ENCODE measurements around the gene GNG12.

GNG12 gene

DNA sequence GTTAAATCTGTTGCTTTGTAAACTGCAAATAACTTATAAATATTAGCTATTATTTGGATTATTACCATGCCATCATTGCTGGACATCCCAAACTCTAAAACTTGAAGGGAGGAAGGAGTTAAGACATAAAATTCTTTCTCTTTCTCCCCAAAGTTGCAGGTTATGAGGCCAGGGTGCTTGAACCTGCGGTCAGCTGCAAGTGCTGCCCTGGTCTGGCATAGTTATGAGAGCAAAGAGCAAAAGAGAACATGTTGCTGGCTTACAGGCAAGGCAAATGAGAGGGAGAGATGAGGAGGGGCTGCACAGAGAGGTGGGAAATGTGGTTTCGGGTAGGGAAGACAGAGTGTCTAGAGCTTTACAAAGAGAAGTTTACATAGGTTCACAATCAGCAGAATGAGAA, 117.4 kb downstream of the GNG12 start:
- DNase-seq (ENCODE audit: low spot score), result no peak
- H3K27ac ChIP-seq, result peak overlapping the region; percentile 89
- TF ChIP-seq, protein P1, sequence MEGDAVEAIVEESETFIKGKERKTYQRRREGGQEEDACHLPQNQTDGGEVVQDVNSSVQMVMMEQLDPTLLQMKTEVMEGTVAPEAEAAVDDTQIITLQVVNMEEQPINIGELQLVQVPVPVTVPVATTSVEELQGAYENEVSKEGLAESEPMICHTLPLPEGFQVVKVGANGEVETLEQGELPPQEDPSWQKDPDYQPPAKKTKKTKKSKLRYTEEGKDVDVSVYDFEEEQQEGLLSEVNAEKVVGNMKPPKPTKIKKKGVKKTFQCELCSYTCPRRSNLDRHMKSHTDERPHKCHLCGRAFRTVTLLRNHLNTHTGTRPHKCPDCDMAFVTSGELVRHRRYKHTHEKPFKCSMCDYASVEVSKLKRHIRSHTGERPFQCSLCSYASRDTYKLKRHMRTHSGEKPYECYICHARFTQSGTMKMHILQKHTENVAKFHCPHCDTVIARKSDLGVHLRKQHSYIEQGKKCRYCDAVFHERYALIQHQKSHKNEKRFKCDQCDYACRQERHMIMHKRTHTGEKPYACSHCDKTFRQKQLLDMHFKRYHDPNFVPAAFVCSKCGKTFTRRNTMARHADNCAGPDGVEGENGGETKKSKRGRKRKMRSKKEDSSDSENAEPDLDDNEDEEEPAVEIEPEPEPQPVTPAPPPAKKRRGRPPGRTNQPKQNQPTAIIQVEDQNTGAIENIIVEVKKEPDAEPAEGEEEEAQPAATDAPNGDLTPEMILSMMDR (conservative IDR thresholded peaks at IDR 0.05; ENCODE audit: low read depth), result no peak
- ChIA-PET POLR2A (ENCODE audit: low non-redundant PET) (no interaction called here), CTCF (no interaction called here)

DNA sequence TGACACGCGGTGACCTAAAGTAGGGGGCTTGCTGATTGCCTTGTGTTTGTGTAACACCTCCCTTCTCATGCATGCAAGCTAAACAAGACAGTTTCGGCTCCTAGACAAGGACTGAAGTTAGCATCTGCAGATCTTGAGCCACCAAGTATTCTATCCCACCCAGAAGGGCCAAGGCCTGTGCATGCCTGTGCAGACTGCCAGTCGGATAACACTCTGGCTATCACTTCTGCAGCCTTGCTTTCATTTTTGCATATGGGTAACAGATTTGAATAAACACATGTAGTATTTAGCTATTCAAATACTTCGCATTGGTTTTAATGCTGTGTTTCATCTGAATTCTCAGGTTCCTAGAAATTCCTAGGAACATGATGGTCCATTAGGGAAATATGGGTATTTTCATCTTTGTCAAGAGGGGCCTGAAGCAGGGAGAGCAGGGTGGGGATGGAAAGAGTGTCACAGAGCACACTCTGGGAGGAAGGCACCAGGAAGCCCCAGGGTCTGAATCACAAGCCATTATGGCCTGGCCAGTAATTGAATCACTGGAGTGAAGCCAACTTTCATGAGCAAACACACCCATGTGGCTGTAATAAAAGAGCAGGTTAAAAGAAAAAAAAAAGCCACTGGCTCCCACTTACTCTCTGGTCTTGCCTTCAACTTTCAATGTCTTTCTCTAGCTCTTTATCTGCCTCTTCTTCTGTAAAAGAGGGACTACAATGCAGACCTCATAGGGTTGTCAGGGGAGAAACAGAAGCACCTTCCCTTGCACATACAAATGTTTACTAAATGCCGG, 120.0 kb downstream of the GNG12 start:
- CTCF ChIA-PET, result no interaction called here
- peak; percentile 85 for DNase-seq (ENCODE audit: low spot score)

DNA sequence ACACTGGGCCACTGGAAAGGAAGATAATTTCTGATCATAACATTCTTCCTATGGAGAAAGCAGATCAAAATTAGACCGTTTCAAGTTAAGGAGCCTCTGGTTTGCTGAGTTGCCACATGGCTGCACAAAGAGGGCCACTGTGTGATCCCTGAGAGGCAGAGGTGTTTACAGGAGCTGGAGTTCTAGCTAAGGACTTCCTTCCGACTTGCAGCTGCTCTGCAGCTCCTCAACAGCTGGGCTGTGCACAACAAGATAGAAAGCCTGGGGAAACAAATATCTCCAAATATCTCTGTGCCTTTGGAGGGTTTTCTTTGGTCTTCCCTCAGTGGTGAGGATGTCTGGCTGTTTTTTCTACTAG, 121.4 kb downstream of the GNG12 start:
- no peak for DNase-seq (ENCODE audit: low spot score)
- ChIA-PET POLR2A (ENCODE audit: low non-redundant PET) (no interaction called here), CTCF (interaction anchor here (1.0 kb wide), 1 partner anchor 31 kb away, joined by 3 read pairs; no protein-coding TSS in a partner anchor)
- H3K27ac ChIP-seq, result peak overlapping the region; percentile 89
- TF ChIP-seq, protein P1 (conservative IDR thresholded peaks at IDR 0.05; ENCODE audit: low read depth), result no peak

More for the DNA sequence above, 120.0 kb downstream of the GNG12 start:
- TF ChIP-seq, protein P1 (conservative IDR thresholded peaks at IDR 0.05; ENCODE audit: low read depth), result no peak
- POLR2A ChIA-PET (ENCODE audit: low non-redundant PET), result interaction anchor here (1.2 kb wide), 1 partner anchor 28 kb away, joined by 3 read pairs; the partner anchor contains the start of gene GADD45A
- H3K27ac ChIP-seq, result peak overlapping the region; percentile 89

DNA sequence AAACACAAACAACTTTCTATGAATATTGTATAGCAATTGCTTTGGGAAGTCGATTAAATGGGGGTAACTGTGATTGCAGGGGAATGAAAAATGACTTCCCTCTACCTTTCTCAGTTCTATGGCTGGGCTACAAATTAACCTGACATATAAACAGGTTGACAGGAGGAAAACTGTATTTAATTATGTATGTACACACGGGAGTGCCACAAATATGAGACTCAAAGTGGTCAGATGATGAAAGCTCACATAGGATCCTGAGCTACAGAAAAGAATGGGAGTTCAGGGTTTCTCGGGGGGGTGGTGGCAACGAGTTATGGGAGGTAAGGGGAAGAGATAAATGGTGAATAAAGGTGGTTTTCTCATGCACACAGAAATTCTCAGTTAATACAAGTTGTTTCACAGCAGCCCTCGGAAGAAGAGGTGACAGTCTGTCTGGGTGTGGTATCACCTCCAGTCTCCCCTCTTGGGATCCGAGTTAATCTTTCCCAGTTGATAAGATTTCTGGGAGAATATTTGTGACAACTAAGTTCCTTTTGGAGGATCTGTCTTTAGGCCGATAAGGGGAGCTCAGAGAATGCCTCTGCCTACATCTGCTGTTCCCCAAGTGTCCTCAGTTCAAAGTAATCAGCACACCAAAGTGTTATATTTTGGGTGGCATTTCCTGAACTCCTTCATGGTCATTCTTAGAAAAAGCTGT, 122.0 kb downstream of the GNG12 start:
- TF ChIP-seq, protein P1 (conservative IDR thresholded peaks at IDR 0.05; ENCODE audit: low read depth), result no peak
- peak overlapping the region; percentile 89 for H3K27ac ChIP-seq
- ChIA-PET CTCF (interaction anchor here (1.0 kb wide), 1 partner anchor 31 kb away, joined by 3 read pairs; no protein-coding TSS in a partner anchor), POLR2A (ENCODE audit: low non-redundant PET) (no interaction called here)
- DNase-seq (ENCODE audit: low spot score), result no peak

DNA sequence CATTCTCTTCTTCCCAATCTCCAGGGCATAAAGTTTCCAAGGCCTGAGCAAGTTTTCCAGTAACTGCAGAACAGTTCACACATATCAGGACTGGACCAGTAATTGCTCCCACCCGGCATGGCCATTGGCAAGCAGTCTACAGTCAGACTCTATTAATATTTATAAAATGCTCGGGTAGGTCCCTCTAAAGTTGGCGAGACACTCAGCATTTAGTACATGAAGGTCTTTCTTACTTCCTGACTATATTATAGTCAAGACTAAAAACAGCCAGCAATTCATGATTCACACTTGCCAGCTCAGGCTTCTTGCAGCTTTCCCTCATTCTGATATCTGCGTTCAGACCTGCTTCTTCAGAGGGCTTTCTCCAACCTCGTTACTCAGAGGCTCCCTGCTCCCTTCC, 122.8 kb downstream of the GNG12 start:
- no peak for DNase-seq (ENCODE audit: low spot score)
- POLR2A ChIA-PET (ENCODE audit: low non-redundant PET), result no interaction called here
- TF ChIP-seq, protein P1 (conservative IDR thresholded peaks at IDR 0.05; ENCODE audit: low read depth), result no peak
- CTCF ChIA-PET, result no interaction called here
- H3K27ac ChIP-seq, result peak overlapping the region; percentile 68

DNA sequence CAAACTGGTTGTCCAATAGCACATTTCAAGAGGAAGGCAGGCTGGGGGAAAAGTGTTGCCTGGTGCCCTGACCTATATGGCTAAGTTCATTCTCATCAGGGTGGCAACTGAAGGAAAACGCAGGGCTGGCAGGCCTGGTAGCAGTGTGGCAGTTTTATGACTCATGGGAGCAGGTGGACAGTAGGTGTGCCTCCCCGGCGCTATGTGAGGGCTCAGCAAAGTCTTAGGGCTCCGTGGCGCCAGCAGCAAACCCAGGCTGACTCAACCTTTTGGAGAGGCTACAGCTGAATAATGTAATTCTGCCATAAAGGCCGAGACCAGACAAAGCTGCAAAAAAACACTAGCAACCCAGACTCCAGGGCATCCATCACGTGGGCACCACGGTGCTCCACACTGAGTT, 124.7 kb downstream of the GNG12 start:
- ChIA-PET CTCF (interaction anchor here (1.0 kb wide), 1 partner anchor 173 kb away, joined by 3 read pairs; no protein-coding TSS in a partner anchor), POLR2A (ENCODE audit: low non-redundant PET) (no interaction called here)
- peak overlapping the region; percentile 78 for H3K27ac ChIP-seq
- TF ChIP-seq, protein P1 (conservative IDR thresholded peaks at IDR 0.05; ENCODE audit: low read depth), result no peak
- DNase-seq (ENCODE audit: low spot score), result peak; percentile 67

Measured in RWPE1 (cell line).